Measurements from ENCODE around the gene TSLP. TPM values are rescaled to one million over a fixed set of nuclear protein-coding genes. Genes with fewer than 3 reads are reported as not detected.

Gene TSLP
- total RNA-seq, 1 donor from 2014 or later: 3.8 TPM

- no peak for ATAC-seq
Measured at GRCh38 chr5:111099058-111099778, 27.7 kb downstream of the TSLP start.

GRCh38 chr5:111106320-111106948, 34.9 kb downstream of the TSLP start:
- ATAC-seq: no peak

- ATAC-seq: no peak
Measured at GRCh38 chr5:111107371-111107770, 35.9 kb downstream of the TSLP start.

GRCh38 chr5:111111956-111112355, 40.4 kb downstream of the TSLP start:
- no peak for ATAC-seq

- ATAC-seq: no peak
Measured at GRCh38 chr5:111113678-111114077, 42.2 kb downstream of the TSLP start.

GRCh38 chr5:111115229-111115628, 43.7 kb downstream of the TSLP start:
- ATAC-seq: no peak

- no peak for ATAC-seq
Measured at GRCh38 chr5:111116550-111116949, 45.0 kb downstream of the TSLP start.

GRCh38 chr5:111117136-111117535, 45.6 kb downstream of the TSLP start:
- no peak for ATAC-seq

- ATAC-seq: no peak
Measured at GRCh38 chr5:111119221-111119620, 47.7 kb downstream of the TSLP start.

GRCh38 chr5:111119856-111120255, 48.3 kb downstream of the TSLP start:
- ATAC-seq: no peak

GRCh38 chr5:111120911-111121310, 49.4 kb downstream of the TSLP start:
- no peak for ATAC-seq

- ATAC-seq: no peak
Measured at GRCh38 chr5:111121926-111122325, 50.4 kb downstream of the TSLP start.

GRCh38 chr5:111122398-111122797, 50.9 kb downstream of the TSLP start:
- no peak for ATAC-seq

GRCh38 chr5:111124793-111125192, 53.3 kb downstream of the TSLP start:
- ATAC-seq: no peak

GRCh38 chr5:111126896-111127295, 55.4 kb downstream of the TSLP start:
- ATAC-seq: no peak

Other genes starting within 250 kb of the TSLP start
- gene WDR36, start 20.6 kb downstream of the TSLP start, total RNA-seq: 23.1 TPM
- gene CAMK4, start 152.7 kb downstream of the TSLP start, total RNA-seq: 1.6 TPM

All from esophagus mucosa (tissue), 1 donor.